Neural cell (in vitro differentiated cells): ENCODE measurements around the gene FOXJ1. TPM values are rescaled to one million over a fixed set of nuclear protein-coding genes. Genes with fewer than 3 reads are reported as not detected.

ENCODE experiments used
- H2AFZ ChIP-seq: fragments of 200-600, 300-800 bp; sonication (generic), shearing (Covaris generic); 2 replicates; pipeline ENCODE4 v1.6.0; 2014; ENCODE audit warnings: low read depth, mild to moderate bottlenecking, antibody characterized with exemption, low read length, moderate library complexity
- H3F3A ChIP-seq: fragments of 200-600 bp; shearing (Covaris generic); 2 replicates; pipeline ENCODE4 v1.6.1; 2016; ENCODE audit warnings: mild to moderate bottlenecking, moderate library complexity, mixed read lengths, antibody characterized with exemption, low read length; ENCODE audit not compliant: insufficient read depth, poor library complexity, severe bottlenecking
- H3K27ac ChIP-seq: fragments of 200-600, 300-800 bp; sonication (generic), shearing (Covaris generic); 2 replicates; pipeline ENCODE4 v1.5.1; 2014; ENCODE audit warnings: mild to moderate bottlenecking, low read length, moderate library complexity
- H3K27me3 ChIP-seq: fragments of 300-800, 200-600 bp; sonication (generic), shearing (Covaris generic); 2 replicates; pipeline ENCODE4 v1.6.0; 2014; ENCODE audit warnings: mild to moderate bottlenecking, low read depth, low read length, moderate library complexity; ENCODE audit not compliant: insufficient read depth
- H3K36me3 ChIP-seq: fragments of 300-800, 200-600 bp; sonication (generic), shearing (Covaris generic); 2 replicates; pipeline ENCODE4 v1.5.1; 2014; ENCODE audit warnings: mild to moderate bottlenecking, antibody characterized with exemption, low read length, moderate library complexity; ENCODE audit not compliant: insufficient read depth
- H3K4me2 ChIP-seq: fragments of 300-800, 200-600 bp; sonication (generic), shearing (Covaris generic); 2 replicates; pipeline ENCODE4 v1.6.0; 2014; ENCODE audit warnings: mild to moderate bottlenecking, low read length
- H3K4me3 ChIP-seq: fragments of 300-800, 200-600 bp; sonication (generic), shearing (Covaris generic); 2 replicates; pipeline ENCODE4 v1.5.1; 2014; ENCODE audit warnings: mild to moderate bottlenecking, low read length, moderate library complexity
- H3K79me2 ChIP-seq: fragments of 200-600 bp; shearing (Covaris generic); replicated peaks from 2 replicates; pipeline ENCODE4 v1.6.0; 2014; ENCODE audit warnings: mild to moderate bottlenecking, low read length, moderate library complexity; ENCODE audit not compliant: insufficient read depth
- H3K9ac ChIP-seq: fragments of 300-800, 200-600 bp; sonication (generic), shearing (Covaris generic); 2 replicates; pipeline ENCODE4 v1.6.1; 2016; ENCODE audit warnings: mild to moderate bottlenecking, low read length, mixed read lengths
- H3K9me2 ChIP-seq: fragments of 200-600 bp; shearing (Covaris generic); 2 replicates; pipeline ENCODE4 v1.6.1; 2016; ENCODE audit warnings: mild to moderate bottlenecking, low read length, mixed read lengths; ENCODE audit not compliant: insufficient read depth
- H3K9me3 ChIP-seq: fragments of 200-600, 300-800 bp; sonication (generic), shearing (Covaris generic); 2 replicates; pipeline ENCODE4 v1.6.1; 2016; ENCODE audit warnings: mild to moderate bottlenecking, mixed run types, low read length, moderate library complexity, mixed read lengths
- H4K20me1 ChIP-seq: fragments of 200-600 bp; shearing (Covaris generic); 2 replicates; pipeline ENCODE4 v1.6.1; 2016; ENCODE audit warnings: mild to moderate bottlenecking, mixed run types; ENCODE audit not compliant: insufficient read depth
- EP300 ChIP-seq: fragments of 450-650 bp; conservative IDR thresholded peaks from 2 replicates; pipeline ENCODE4 v1.6.1; 2014; ENCODE audit warnings: antibody characterized with exemption, mild to moderate bottlenecking, moderate library complexity; ENCODE audit not compliant: poor library complexity, severe bottlenecking
- EZH2 ChIP-seq: fragments of 200-600, 300-800 bp; shearing (Covaris generic), sonication (generic); IDR thresholded peaks from 2 replicates; pipeline ENCODE4 v1.6.1; 2014; ENCODE audit warnings: antibody characterized with exemption, low read length, borderline replicate concordance, mild to moderate bottlenecking; ENCODE audit not compliant: insufficient read depth, poor library complexity, severe bottlenecking
- MXI1 ChIP-seq: fragments of 450-650 bp; conservative IDR thresholded peaks from 2 replicates; pipeline ENCODE4 v1.6.1; 2014; ENCODE audit warnings: antibody characterized with exemption, mild to moderate bottlenecking; ENCODE audit not compliant: poor library complexity, severe bottlenecking
- POLR2AphosphoS5 ChIP-seq: IDR thresholded peaks from 2 replicates; pipeline ENCODE4 v1.6.1; 2012
- RAD21 ChIP-seq: fragments of 450-650 bp; conservative IDR thresholded peaks from 2 replicates; pipeline ENCODE4 v1.6.1; 2014; ENCODE audit warnings: antibody characterized with exemption, mild to moderate bottlenecking, moderate library complexity
- SMC3 ChIP-seq: fragments of 450-650 bp; conservative IDR thresholded peaks from 2 replicates; pipeline ENCODE4 v1.6.1; 2014; ENCODE audit warnings: antibody characterized with exemption, mild to moderate bottlenecking, moderate library complexity; ENCODE audit not compliant: poor library complexity
- TAF1 ChIP-seq: IDR thresholded peaks from 2 replicates; pipeline ENCODE4 v1.6.1; 2012; ENCODE audit warnings: low read depth
- polyA plus RNA-seq: library from polyadenylated mRNA; depleted of rRNA; stranded (reverse); fragments of >200 nt; gene quantifications from 2 replicates; pipeline ENCODE4 v1.2.3, GENCODE V29; 2014
- TF ChIP-seq, protein P1 (sequence below): fragments of 450-650 bp; IDR thresholded peaks from 2 replicates; pipeline ENCODE4 v1.5.1; 2014; ENCODE audit warnings: antibody characterized with exemption, mild to moderate bottlenecking, moderate library complexity; ENCODE audit not compliant: poor library complexity, severe bottlenecking
- TF ChIP-seq, protein P2 (sequence below): IDR thresholded peaks from 2 replicates; pipeline ENCODE4 v1.6.1; 2012; ENCODE audit warnings: borderline replicate concordance

The FOXJ1 gene
- polyA plus RNA-seq, 1 donor from 2014 or later, result 0.56 TPM

DNA sequence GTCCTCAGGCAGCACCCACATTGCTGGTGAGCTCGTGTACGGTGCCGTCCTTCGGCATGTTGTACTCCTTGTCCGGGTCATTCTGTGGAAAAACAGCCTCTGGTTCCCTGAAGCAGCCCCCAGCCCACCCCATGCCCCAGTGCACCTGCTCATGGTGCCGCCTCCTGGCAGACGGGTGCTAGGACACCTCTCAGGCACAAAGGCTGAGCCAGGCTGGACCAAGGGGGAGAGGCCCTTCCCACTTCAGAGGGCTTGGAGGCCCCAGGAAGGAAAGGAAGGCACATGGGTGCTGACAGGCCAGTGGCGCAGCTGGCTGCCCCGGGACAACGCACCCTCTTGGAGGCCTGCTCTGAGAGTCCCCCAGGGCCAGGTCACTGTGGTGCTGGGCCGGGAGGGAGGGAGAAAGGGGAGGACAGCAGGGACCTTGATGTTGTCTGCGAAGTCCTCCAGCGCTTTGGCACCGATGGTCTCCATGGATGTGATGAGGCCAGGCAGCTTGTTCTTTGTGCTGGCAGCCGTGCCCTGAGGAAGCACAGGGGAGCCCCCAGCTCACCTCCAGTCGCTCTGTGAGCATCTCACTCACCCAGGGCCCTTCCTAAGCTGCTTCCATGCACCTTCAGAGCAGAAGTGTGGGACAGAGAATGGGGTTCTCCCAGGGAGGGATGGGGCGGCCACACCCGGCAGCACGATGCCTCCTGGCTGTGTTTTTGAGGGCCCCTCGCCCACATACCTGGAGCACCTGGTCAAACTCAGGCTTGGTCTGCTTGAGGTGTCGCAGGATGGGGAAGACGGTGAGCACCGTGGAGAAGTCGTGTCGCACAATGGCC is 52.8 kb downstream of the FOXJ1 start:
- Histone ChIP-seq H3K4me3 (no peak overlapping the region), H4K20me1 (no peaks in the 10 kb centered on the region), H3K9me3 (no peaks in the 10 kb centered on the region), H3K9ac (no peak overlapping the region), H3K36me3 (peaks cover 7% of the 10 kb centered on the region), H3K4me2 (no peak overlapping the region), H3K9me2 (no peaks in the 10 kb centered on the region), H2AFZ (no peak overlapping the region), H3K27ac (no peak overlapping the region), H3K79me2 (no peaks in the 10 kb centered on the region), H3K27me3 (no peaks in the 10 kb centered on the region), H3F3A (no peaks in the 10 kb centered on the region)
- TF ChIP-seq, protein P1, sequence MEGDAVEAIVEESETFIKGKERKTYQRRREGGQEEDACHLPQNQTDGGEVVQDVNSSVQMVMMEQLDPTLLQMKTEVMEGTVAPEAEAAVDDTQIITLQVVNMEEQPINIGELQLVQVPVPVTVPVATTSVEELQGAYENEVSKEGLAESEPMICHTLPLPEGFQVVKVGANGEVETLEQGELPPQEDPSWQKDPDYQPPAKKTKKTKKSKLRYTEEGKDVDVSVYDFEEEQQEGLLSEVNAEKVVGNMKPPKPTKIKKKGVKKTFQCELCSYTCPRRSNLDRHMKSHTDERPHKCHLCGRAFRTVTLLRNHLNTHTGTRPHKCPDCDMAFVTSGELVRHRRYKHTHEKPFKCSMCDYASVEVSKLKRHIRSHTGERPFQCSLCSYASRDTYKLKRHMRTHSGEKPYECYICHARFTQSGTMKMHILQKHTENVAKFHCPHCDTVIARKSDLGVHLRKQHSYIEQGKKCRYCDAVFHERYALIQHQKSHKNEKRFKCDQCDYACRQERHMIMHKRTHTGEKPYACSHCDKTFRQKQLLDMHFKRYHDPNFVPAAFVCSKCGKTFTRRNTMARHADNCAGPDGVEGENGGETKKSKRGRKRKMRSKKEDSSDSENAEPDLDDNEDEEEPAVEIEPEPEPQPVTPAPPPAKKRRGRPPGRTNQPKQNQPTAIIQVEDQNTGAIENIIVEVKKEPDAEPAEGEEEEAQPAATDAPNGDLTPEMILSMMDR, result no peak
- TF ChIP-seq POLR2AphosphoS5 (no peak), SMC3 (no peak), EZH2 (no peak), RAD21 (no peak), EP300 (no peak), MXI1 (no peak), TAF1 (no peak)
- TF ChIP-seq, protein P2, sequence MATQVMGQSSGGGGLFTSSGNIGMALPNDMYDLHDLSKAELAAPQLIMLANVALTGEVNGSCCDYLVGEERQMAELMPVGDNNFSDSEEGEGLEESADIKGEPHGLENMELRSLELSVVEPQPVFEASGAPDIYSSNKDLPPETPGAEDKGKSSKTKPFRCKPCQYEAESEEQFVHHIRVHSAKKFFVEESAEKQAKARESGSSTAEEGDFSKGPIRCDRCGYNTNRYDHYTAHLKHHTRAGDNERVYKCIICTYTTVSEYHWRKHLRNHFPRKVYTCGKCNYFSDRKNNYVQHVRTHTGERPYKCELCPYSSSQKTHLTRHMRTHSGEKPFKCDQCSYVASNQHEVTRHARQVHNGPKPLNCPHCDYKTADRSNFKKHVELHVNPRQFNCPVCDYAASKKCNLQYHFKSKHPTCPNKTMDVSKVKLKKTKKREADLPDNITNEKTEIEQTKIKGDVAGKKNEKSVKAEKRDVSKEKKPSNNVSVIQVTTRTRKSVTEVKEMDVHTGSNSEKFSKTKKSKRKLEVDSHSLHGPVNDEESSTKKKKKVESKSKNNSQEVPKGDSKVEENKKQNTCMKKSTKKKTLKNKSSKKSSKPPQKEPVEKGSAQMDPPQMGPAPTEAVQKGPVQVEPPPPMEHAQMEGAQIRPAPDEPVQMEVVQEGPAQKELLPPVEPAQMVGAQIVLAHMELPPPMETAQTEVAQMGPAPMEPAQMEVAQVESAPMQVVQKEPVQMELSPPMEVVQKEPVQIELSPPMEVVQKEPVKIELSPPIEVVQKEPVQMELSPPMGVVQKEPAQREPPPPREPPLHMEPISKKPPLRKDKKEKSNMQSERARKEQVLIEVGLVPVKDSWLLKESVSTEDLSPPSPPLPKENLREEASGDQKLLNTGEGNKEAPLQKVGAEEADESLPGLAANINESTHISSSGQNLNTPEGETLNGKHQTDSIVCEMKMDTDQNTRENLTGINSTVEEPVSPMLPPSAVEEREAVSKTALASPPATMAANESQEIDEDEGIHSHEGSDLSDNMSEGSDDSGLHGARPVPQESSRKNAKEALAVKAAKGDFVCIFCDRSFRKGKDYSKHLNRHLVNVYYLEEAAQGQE, result no peak

DNA sequence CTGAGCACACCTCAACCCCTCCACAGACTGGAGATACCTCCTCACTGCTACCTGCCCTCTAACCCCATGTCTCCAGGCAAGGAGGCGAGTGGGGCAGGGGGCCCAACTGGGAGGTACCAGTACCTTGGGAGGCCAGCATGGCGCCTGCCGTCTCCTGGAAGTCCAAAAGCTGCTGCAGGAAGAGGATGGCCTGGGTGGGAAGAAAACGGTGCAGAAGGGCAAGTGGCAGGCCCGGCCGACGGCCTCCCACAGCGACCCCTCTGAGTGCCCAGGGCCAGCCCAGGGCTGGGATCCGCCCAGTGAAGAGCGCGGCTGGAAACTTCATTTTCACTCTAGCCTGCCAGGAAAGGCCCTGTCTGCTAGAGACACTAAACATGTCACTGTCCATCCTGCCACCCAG is 53.5 kb downstream of the FOXJ1 start:
- Histone ChIP-seq H3K79me2 (no peaks in the 10 kb centered on the region), H3F3A (no peaks in the 10 kb centered on the region), H3K9me3 (no peaks in the 10 kb centered on the region), H3K4me2 (no peak overlapping the region), H3K9ac (no peak overlapping the region), H3K4me3 (no peak overlapping the region), H3K27ac (no peak overlapping the region), H3K36me3 (peaks cover 7% of the 10 kb centered on the region), H3K27me3 (no peaks in the 10 kb centered on the region), H2AFZ (no peak overlapping the region), H4K20me1 (no peaks in the 10 kb centered on the region), H3K9me2 (no peaks in the 10 kb centered on the region)
- TF ChIP-seq EP300 (no peak), RAD21 (no peak), MXI1 (no peak), SMC3 (no peak), EZH2 (no peak)
